ENCODE measurements around the gene MEGF11.

GRCh38 chr15:66084704-66085103 lies 168.8 kb downstream of the MEGF11 start:
- TF ChIP-seq TCF12 (IDR thresholded peaks at IDR 0.05) (no peak), ZBTB33 (IDR thresholded peaks at IDR 0.05; ENCODE audit: borderline replicate concordance, low read depth) (no peak), RFX5 (IDR thresholded peaks at IDR 0.05; ENCODE audit: low read length) (no peak), CHD2 (IDR thresholded peaks at IDR 0.05; ENCODE audit: low read length, partially characterized antibody) (no peak), CTCF (IDR thresholded peaks at IDR 0.05) (no peak), YY1 (IDR thresholded peaks at IDR 0.05; ENCODE audit: low read depth) (no peak)
